Activated T-helper 17 cell treated with anti-CD3 and anti-CD28 coated beads, Interleukin-2, amount 50 U/mL, for 72 hours (primary cell): ENCODE measurements around the gene ANO2. TPM values are rescaled to one million over a fixed set of nuclear protein-coding genes. Genes with fewer than 3 reads are reported as not detected.

Experiments
- ATAC-seq: fragments of 150-1000 bp; cut with Tn5 transposase; replicated peaks from 2 replicates; pipeline ENCODE4 v1.10.0; 2021; ENCODE audit warnings: mild to moderate bottlenecking, moderate library complexity
- H3K27ac Mint-ChIP-seq: one replicate; pipeline ENCODE4 v1.8.0; 2022; ENCODE audit warnings: mixed read lengths
- H3K27me3 Mint-ChIP-seq: one replicate; pipeline ENCODE4 v1.8.0; 2022; ENCODE audit warnings: mixed read lengths
- H3K36me3 Mint-ChIP-seq: one replicate; pipeline ENCODE4 v1.8.0; 2022; ENCODE audit warnings: low read depth, mild to moderate bottlenecking, mixed read lengths
- H3K4me1 Mint-ChIP-seq: one replicate; pipeline ENCODE4 v1.8.0; 2022; ENCODE audit warnings: mixed read lengths
- H3K4me3 Mint-ChIP-seq: one replicate; pipeline ENCODE4 v1.8.0; 2022; ENCODE audit warnings: mild to moderate bottlenecking, mixed read lengths
- H3K9me3 Mint-ChIP-seq: one replicate; pipeline ENCODE4 v1.8.0; 2022; ENCODE audit warnings: mixed read lengths
- total RNA-seq, 2 donors: library from RNA; stranded (reverse); gene quantifications; one replicate each; pipeline ENCODE4 v1.2.3, GENCODE V29; 2022

Gene ANO2
- total RNA-seq, 2 donors from 2014 or later, result not detected

DNA sequence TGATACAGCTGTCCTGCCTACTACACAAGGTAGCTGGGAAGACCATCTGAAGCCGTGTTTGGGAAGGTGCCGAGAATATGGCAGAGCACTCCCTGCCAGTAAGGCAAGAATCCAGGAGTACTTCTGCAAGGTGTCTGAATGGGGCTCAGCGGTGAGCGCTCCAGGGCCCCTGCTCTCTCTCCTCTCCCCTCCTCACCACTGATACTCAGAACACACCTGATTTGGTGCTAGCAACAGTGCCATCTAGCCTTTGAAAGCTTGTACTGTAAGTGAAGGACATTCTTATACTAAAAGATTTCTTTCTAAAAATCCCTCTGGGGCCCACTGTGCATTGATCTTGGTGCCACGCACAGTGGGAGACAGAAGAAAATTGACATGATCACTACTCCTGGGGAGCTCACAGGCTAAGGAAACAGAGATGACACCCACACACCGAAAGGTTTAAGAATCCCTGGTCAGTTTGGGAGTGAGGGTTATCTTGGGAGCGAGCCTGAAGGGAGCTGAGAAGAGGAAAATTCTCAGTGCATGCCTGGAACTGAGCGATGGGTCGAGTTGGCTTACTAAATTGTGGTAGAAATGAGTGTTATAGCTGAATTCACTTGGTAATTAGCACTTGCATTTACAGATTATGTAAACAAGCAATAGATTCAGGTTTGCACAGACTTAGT lies 296.2 kb downstream of the ANO2 start:
- no peaks in the 10 kb centered on the region for H3K9me3 Mint-ChIP-seq
- no peak overlapping the region for H3K4me3 Mint-ChIP-seq
- H3K27ac Mint-ChIP-seq, result no peak overlapping the region
- ATAC-seq, result no peak
- peaks cover 11% of the 10 kb centered on the region for H3K27me3 Mint-ChIP-seq
- no peaks in the 10 kb centered on the region for H3K36me3 Mint-ChIP-seq
- H3K4me1 Mint-ChIP-seq, result no peaks in the 10 kb centered on the region

- Mint-ChIP-seq H3K27me3 (peaks cover 7% of the 10 kb centered on the region), H3K9me3 (no peaks in the 10 kb centered on the region), H3K4me3 (no peak overlapping the region), H3K36me3 (no peaks in the 10 kb centered on the region), H3K4me1 (no peaks in the 10 kb centered on the region), H3K27ac (no peak overlapping the region)
- no peak for ATAC-seq
Measured at GRCh38 chr12:5643266-5643665, 301.8 kb downstream of the ANO2 start.

DNA sequence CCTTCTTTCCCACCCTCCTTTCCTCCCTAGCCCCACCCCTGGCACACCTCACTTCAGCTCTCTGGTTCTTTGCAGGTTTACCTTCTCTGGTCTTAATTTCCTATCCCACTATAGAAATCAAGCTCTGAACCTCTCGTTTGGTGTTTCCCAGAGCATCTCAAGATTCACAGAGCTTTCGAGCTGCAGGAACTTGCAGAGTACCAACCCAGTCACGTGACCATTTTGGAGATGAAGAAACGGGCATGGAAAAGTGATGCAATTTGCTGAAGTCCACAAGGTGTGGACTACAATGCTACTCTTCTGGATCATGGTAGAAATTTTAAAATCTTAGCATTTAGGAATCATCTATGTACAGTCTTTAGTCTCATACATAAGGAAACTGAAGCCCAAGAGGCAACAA lies 307.4 kb downstream of the ANO2 start:
- Mint-ChIP-seq H3K4me3 (no peak overlapping the region), H3K27ac (no peak overlapping the region), H3K4me1 (no peaks in the 10 kb centered on the region), H3K9me3 (no peaks in the 10 kb centered on the region), H3K27me3 (peaks cover 9% of the 10 kb centered on the region), H3K36me3 (no peaks in the 10 kb centered on the region)
- no peak for ATAC-seq

- H3K9me3 Mint-ChIP-seq, result no peaks in the 10 kb centered on the region
- H3K4me1 Mint-ChIP-seq, result no peaks in the 10 kb centered on the region
- peaks cover 9% of the 10 kb centered on the region for H3K27me3 Mint-ChIP-seq
- H3K4me3 Mint-ChIP-seq, result no peak overlapping the region
- no peak for ATAC-seq
- H3K36me3 Mint-ChIP-seq, result no peaks in the 10 kb centered on the region
- no peak overlapping the region for H3K27ac Mint-ChIP-seq
Measured at GRCh38 chr12:5636907-5637306, 308.2 kb downstream of the ANO2 start.

DNA sequence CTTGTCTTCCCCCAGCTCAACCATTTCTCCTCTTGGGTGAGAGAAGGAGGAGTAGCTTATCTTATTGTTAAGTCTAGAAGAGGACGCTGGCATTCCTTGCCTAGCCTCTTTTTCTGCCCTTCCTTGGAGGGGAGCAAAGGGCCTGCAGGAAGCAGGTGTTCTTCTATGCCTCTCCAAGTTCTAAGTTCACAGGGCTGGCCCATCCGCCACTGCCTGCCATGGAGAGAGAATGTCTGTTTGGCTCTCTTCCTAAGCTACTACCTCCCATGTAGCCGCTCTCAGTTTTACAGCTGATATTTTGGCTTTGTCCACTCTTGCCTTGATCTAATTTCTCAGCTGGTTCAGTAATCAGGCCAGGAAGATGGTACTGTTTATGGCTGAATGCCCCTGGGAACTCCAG lies 312.0 kb downstream of the ANO2 start:
- H3K27me3 Mint-ChIP-seq, result peaks cover 5% of the 10 kb centered on the region
- H3K4me1 Mint-ChIP-seq, result no peaks in the 10 kb centered on the region
- ATAC-seq, result no peak
- H3K4me3 Mint-ChIP-seq, result no peak overlapping the region
- no peaks in the 10 kb centered on the region for H3K9me3 Mint-ChIP-seq
- no peak overlapping the region for H3K27ac Mint-ChIP-seq
- no peaks in the 10 kb centered on the region for H3K36me3 Mint-ChIP-seq

DNA sequence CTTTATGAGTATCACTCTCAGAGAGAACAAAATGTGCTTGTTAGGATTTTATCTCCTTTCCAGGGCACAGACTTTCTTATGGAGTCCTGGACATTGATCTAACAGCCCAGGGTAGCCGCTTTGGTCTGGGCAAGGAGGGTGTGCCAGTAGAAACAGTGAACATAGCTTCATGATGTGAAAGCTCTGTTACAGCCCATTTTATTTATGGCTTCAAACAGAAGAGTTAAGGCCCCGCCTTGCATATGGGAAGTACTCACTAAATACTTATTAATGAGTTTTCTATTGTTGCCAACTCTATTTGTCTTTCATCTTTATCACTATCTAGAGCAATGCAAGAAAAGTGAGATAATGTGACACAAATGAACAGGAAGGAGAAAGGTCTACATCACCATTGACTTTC lies 312.6 kb downstream of the ANO2 start:
- Mint-ChIP-seq H3K27me3 (peaks cover 5% of the 10 kb centered on the region), H3K9me3 (no peaks in the 10 kb centered on the region), H3K36me3 (no peaks in the 10 kb centered on the region), H3K27ac (no peak overlapping the region), H3K4me3 (no peak overlapping the region), H3K4me1 (no peaks in the 10 kb centered on the region)
- ATAC-seq, result no peak

- Mint-ChIP-seq H3K4me3 (no peak overlapping the region), H3K27ac (no peak overlapping the region), H3K36me3 (no peaks in the 10 kb centered on the region), H3K27me3 (peaks cover 5% of the 10 kb centered on the region), H3K9me3 (no peaks in the 10 kb centered on the region), H3K4me1 (no peaks in the 10 kb centered on the region)
- no peak for ATAC-seq
Measured at GRCh38 chr12:5631497-5631896, 313.6 kb downstream of the ANO2 start.

- H3K9me3 Mint-ChIP-seq, result no peaks in the 10 kb centered on the region
- ATAC-seq, result no peak
- no peaks in the 10 kb centered on the region for H3K4me1 Mint-ChIP-seq
- no peaks in the 10 kb centered on the region for H3K36me3 Mint-ChIP-seq
- no peak overlapping the region for H3K4me3 Mint-ChIP-seq
- no peak overlapping the region for H3K27ac Mint-ChIP-seq
- H3K27me3 Mint-ChIP-seq, result peaks cover 5% of the 10 kb centered on the region
Measured at GRCh38 chr12:5630726-5631125, 314.3 kb downstream of the ANO2 start.

DNA sequence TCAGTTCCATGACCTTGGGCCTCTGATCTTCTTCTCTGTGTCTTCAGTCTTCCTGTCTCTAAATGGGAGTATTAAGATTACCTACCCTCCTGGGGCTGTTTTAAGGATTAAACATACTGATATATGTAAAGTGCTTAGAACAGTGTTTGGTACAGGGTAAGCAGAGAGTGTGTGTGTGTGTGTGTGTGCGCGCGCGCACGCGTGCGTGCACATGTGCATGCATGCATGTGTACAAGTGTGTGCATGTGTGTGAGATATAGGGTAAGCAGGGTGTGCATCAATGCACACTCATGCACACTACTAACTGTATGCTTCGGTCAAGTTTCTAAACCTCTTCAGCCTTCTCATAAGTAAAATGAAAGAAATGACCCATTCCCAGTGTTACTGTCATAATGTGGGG lies 316.6 kb downstream of the ANO2 start:
- ATAC-seq, result no peak
- Mint-ChIP-seq H3K4me3 (no peak overlapping the region), H3K36me3 (no peaks in the 10 kb centered on the region), H3K27me3 (peaks cover 11% of the 10 kb centered on the region), H3K27ac (no peak overlapping the region), H3K9me3 (no peaks in the 10 kb centered on the region), H3K4me1 (peaks cover 4% of the 10 kb centered on the region)

DNA sequence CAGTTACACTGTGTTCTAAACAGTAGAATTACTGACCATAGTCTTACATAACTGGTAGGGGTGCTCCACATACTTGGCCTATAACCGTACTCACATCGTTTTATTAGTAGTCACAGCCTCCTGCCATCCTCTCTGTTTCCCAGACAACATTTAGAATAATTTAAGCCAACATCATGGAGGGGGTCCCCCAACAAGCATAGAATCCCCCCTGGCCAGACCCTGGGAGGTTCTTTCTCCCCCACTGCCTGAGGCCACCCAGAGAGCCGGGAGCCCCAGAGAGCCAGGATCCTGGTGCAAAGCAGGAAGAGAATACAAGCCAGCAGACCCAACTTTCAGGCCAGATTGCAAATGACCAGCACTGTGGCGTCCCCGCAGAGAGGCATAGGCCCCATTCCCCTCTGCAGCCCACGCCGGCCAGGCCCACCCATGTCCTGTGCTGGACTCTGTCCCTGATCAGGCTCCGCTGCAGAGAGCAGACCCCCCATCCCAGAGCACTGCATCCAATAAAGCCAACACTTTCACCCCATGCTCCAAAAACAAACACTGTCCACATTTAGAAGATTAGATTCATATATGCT lies 317.9 kb downstream of the ANO2 start:
- H3K36me3 Mint-ChIP-seq, result no peaks in the 10 kb centered on the region
- no peak overlapping the region for H3K4me3 Mint-ChIP-seq
- H3K4me1 Mint-ChIP-seq, result peaks cover 4% of the 10 kb centered on the region
- H3K27me3 Mint-ChIP-seq, result peaks cover 11% of the 10 kb centered on the region
- no peak overlapping the region for H3K27ac Mint-ChIP-seq
- no peaks in the 10 kb centered on the region for H3K9me3 Mint-ChIP-seq
- ATAC-seq, result no peak

- ATAC-seq, result no peak
- peaks cover 4% of the 10 kb centered on the region for H3K4me1 Mint-ChIP-seq
- H3K27ac Mint-ChIP-seq, result no peak overlapping the region
- H3K9me3 Mint-ChIP-seq, result no peaks in the 10 kb centered on the region
- no peaks in the 10 kb centered on the region for H3K36me3 Mint-ChIP-seq
- no peak overlapping the region for H3K4me3 Mint-ChIP-seq
- H3K27me3 Mint-ChIP-seq, result peaks cover 16% of the 10 kb centered on the region
Measured at GRCh38 chr12:5626151-5626550, 318.9 kb downstream of the ANO2 start.

DNA sequence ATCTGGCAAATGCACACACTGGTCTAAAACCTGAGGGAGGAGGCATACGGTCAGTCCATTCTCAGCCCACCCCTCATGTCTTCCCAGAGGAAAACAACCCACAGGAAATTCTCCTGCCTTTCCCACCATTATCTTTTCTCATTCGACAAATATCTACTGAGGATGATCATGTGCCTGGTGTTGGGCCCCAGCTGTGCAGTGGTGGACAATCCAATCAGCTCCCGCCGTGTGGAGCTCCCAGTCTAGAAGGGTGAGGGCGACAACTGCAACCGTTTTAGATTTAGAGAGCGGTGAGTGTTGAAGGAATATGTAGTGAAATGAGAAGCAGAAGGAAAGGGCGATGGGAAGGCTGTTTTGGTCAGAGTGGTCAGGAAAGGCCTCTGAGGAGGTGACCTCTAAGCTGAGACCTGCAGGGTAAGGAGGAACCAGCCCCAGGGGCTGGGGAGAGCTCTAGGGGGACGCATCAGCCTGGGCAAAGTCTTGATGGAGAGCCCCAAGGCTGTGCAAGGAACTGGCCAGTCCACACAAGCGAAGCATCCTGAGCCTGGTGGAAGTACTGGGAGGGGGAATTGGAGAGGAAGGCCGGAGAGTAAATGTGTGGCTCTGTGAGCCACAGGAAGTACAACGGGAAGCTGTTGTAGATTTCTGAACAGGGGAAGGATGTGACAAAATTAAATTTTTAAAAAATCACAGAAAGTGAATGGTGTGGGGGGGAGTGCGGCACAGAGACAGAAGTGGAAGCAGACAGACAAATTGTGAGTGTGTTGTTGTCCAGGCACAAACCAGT lies 320.4 kb downstream of the ANO2 start:
- H3K36me3 Mint-ChIP-seq, result no peaks in the 10 kb centered on the region
- no peak overlapping the region for H3K27ac Mint-ChIP-seq
- H3K4me3 Mint-ChIP-seq, result no peak overlapping the region
- H3K27me3 Mint-ChIP-seq, result peaks cover 23% of the 10 kb centered on the region
- peaks cover 4% of the 10 kb centered on the region for H3K4me1 Mint-ChIP-seq
- no peaks in the 10 kb centered on the region for H3K9me3 Mint-ChIP-seq
- ATAC-seq, result no peak

GRCh38 chr12:5623411-5623810 lies 321.6 kb downstream of the ANO2 start:
- Mint-ChIP-seq H3K36me3 (no peaks in the 10 kb centered on the region), H3K27me3 (peaks cover 23% of the 10 kb centered on the region), H3K4me1 (peaks cover 4% of the 10 kb centered on the region), H3K9me3 (no peaks in the 10 kb centered on the region), H3K27ac (no peak overlapping the region), H3K4me3 (no peak overlapping the region)
- ATAC-seq, result no peak

- Mint-ChIP-seq H3K4me3 (no peak overlapping the region), H3K9me3 (no peaks in the 10 kb centered on the region), H3K36me3 (no peaks in the 10 kb centered on the region), H3K27me3 (peaks cover 23% of the 10 kb centered on the region), H3K27ac (no peak overlapping the region), H3K4me1 (peaks cover 4% of the 10 kb centered on the region)
- ATAC-seq, result no peak
Measured at GRCh38 chr12:5622280-5622679, 322.8 kb downstream of the ANO2 start.

DNA sequence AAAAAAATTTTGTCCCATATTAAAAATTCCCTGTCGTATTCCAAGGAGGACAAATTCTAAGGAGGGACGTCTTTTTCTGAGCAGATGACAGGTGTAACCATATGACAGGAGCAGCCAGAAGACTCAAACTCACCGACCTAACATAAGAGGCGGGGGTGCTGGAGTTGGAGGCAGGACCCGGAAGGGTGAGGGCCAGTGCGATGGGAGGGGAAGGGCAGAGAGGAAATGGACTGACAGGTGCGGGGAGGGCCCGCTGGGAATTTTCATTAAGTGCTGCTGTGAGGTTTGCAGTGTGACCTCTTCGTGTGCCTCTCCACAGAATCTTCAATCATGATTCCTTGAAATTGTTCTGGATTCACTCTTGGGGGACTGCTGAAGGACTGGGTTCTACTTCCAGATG lies 323.7 kb downstream of the ANO2 start:
- Mint-ChIP-seq H3K4me3 (no peak overlapping the region), H3K27ac (no peak overlapping the region), H3K9me3 (no peaks in the 10 kb centered on the region), H3K4me1 (peaks cover 4% of the 10 kb centered on the region), H3K36me3 (no peaks in the 10 kb centered on the region), H3K27me3 (peaks cover 23% of the 10 kb centered on the region)
- ATAC-seq, result no peak
